K562 (cell line): Measurements from ENCODE around the gene TSPAN16. TPM values are rescaled to one million over a fixed set of nuclear protein-coding genes. Genes with fewer than 3 reads are reported as not detected.

ENCODE experiments used
- ATAC-seq: fragments of 200-7000 bp; cut with Tn5 transposase; 3 replicates; pipeline ENCODE4 v1.9.1; 2020; ENCODE audit warnings: moderate library complexity
- BruUV-seq: library from RNA; stranded (reverse); fragments of 400-500 nt; replicated peaks from 2 replicates; lab custom pipeline; 2021; lab: Mats Ljungman, UMichigan
- CTCF ChIA-PET: fragments of 300-600 bp; formaldehyde crosslinking; extraction: SDS; loops from one replicate; lab custom pipeline; 2021; ENCODE audit warnings: low intra/inter-chr PET ratio; lab: Yijun Ruan, JAX
- POLR2A ChIA-PET: fragments of 300-600, 350-650 bp; sonication (Branson Sonifier 250); formaldehyde crosslinking; extraction: SDS; loops from one replicate; lab custom pipeline; 2021; ENCODE audit warnings: antibody characterized with exemption, inconsistent platforms; lab: Yijun Ruan, JAX
- DNase-seq, 4 experiments: peaks; one replicate each; pipeline versions ENCODE4 v3.0.0 to v3.0.0-alpha.2; 2011 to 2018; ENCODE audit warnings: low spot score in 3 of 4, mixed read lengths in 3 of 4; ENCODE audit errors: extremely low read depth in 1 of 4
- FAIRE-seq: peaks from 2 replicates; lab custom pipeline; 2011; peaks lifted over from hg19 to GRCh38; lab: Jason Lieb, UNC
- H2AFZ ChIP-seq: 2 replicates; pipeline ENCODE4 v1.6.0; 2011; ENCODE audit warnings: low read depth, low read length, control low read depth, inconsistent platforms
- H3K27ac ChIP-seq: fragments of 200-600 bp; 3 replicates; pipeline ENCODE4 v1.8.0; 2011; ENCODE audit warnings: low read depth, mild to moderate bottlenecking, control low read depth, inconsistent platforms, low read length, moderate library complexity, mixed read lengths; ENCODE audit errors: extremely low read depth
- H3K27me3 ChIP-seq, 2 experiments: fragments of 300-600 bp in 1 of 2; 2 replicates in 1 of 2; 3 replicates in 1 of 2; pipeline versions ENCODE4 v1.6.0 to v1.8.0; 2011; ENCODE audit warnings: inconsistent platforms in 2 of 2, low read length in 2 of 2, mild to moderate bottlenecking in 1 of 2, mixed read lengths in 1 of 2, moderate library complexity in 1 of 2; ENCODE audit not compliant: control insufficient read depth in 2 of 2, insufficient read depth in 2 of 2
- H3K36me3 ChIP-seq: fragments of 300-600 bp; 3 replicates; pipeline ENCODE4 v1.8.0; 2011; ENCODE audit warnings: mild to moderate bottlenecking, low read length, inconsistent platforms; ENCODE audit not compliant: control insufficient read depth, insufficient read depth
- H3K4me1 ChIP-seq, 2 experiments: fragments of 200-600 bp in 1 of 2; replicated peaks in 1 of 2; 2 replicates in 1 of 2; 3 replicates in 1 of 2; pipeline versions ENCODE4 v1.5.1 to v1.8.0; 2011; ENCODE audit warnings: inconsistent platforms in 2 of 2, low read length in 2 of 2, mild to moderate bottlenecking in 1 of 2, mixed read lengths in 1 of 2, moderate library complexity in 1 of 2; ENCODE audit not compliant: control insufficient read depth in 2 of 2, insufficient read depth in 2 of 2
- H3K4me2 ChIP-seq: 2 replicates; pipeline ENCODE4 v1.6.1; 2011; ENCODE audit warnings: low read length, control low read depth, inconsistent platforms, mixed read lengths; ENCODE audit not compliant: insufficient read depth
- H3K4me3 ChIP-seq: fragments of 200-600 bp; sonication (generic), shearing (Covaris generic); 2 replicates; pipeline ENCODE4 v1.5.1; 2016; ENCODE audit warnings: control low read depth, inconsistent platforms
- H3K79me2 ChIP-seq: fragments of 200-600 bp; 3 replicates; pipeline ENCODE4 v1.8.0; 2011; ENCODE audit warnings: low read length, inconsistent platforms; ENCODE audit not compliant: control insufficient read depth, insufficient read depth
- H3K9ac ChIP-seq, 2 experiments: 2 replicates each; pipeline versions ENCODE4 v1.6.0 to v1.6.1; 2011; ENCODE audit warnings: low read depth in 2 of 2, low read length in 2 of 2, control low read depth in 1 of 2, inconsistent platforms in 1 of 2, mild to moderate bottlenecking in 1 of 2, mixed read lengths in 1 of 2; ENCODE audit not compliant: insufficient read depth in 1 of 2
- H3K9me1 ChIP-seq: one replicate; pipeline ENCODE4 v1.6.0; 2011; ENCODE audit warnings: inconsistent platforms, mild to moderate bottlenecking, low read length, moderate library complexity; ENCODE audit not compliant: control insufficient read depth, insufficient read depth
- H3K9me3 ChIP-seq: replicated peaks from 2 replicates; pipeline ENCODE4 v1.5.1; 2011; ENCODE audit warnings: low read depth, low read length, inconsistent platforms; ENCODE audit not compliant: control insufficient read depth, insufficient read depth
- H4K20me1 ChIP-seq: replicated peaks from 2 replicates; pipeline ENCODE4 v1.6.1; 2011; ENCODE audit warnings: low read length, inconsistent platforms, mixed read lengths; ENCODE audit not compliant: control insufficient read depth, insufficient read depth
- E2F6 ChIP-seq, 2 experiments: IDR thresholded peaks; 2 replicates each; pipeline ENCODE4 v1.6.1; 2011; ENCODE audit warnings: borderline replicate concordance in 1 of 2, control low read depth in 1 of 2, low read depth in 1 of 2, low read length in 1 of 2, mild to moderate bottlenecking in 1 of 2, mixed read lengths in 1 of 2, moderate library complexity in 1 of 2; ENCODE audit not compliant: insufficient read depth in 1 of 2, insufficient read length in 1 of 2, poor library complexity in 1 of 2, severe bottlenecking in 1 of 2; ENCODE audit errors: extremely low read depth in 1 of 2
- NRF1 ChIP-seq, 2 experiments: fragments of 450-650 bp; IDR thresholded peaks in 1 of 2; conservative IDR thresholded peaks in 1 of 2; 2 replicates each; pipeline ENCODE4 v1.6.1; 2014; ENCODE audit warnings: mild to moderate bottlenecking in 2 of 2
- POLR2G ChIP-seq: fragments of 200-400 bp; formaldehyde crosslinking; IDR thresholded peaks from 2 replicates; pipeline ENCODE4 v1.6.1; 2017; ENCODE audit warnings: low read depth, mild to moderate bottlenecking, antibody characterized with exemption, low read length, moderate library complexity
- POU5F1 ChIP-seq: fragments of 150-350 bp; IDR thresholded peaks from 2 replicates; pipeline ENCODE4 v1.6.1; 2014; ENCODE audit warnings: borderline replicate concordance, low read length, low read depth, mild to moderate bottlenecking; ENCODE audit not compliant: partially characterized antibody
- TAF1 ChIP-seq: IDR thresholded peaks from 2 replicates; pipeline ENCODE4 v1.6.1; 2011; ENCODE audit warnings: mild to moderate bottlenecking, low read length, moderate library complexity; ENCODE audit not compliant: insufficient read depth, control insufficient read depth, severe bottlenecking; ENCODE audit errors: extremely low read depth
- ZNF695 ChIP-seq: fragments of 450-650 bp; formaldehyde crosslinking; IDR thresholded peaks from 2 replicates; pipeline ENCODE4 v1.4.0; 2020; ENCODE audit warnings: mild to moderate bottlenecking, moderate library complexity
- ZSCAN29 ChIP-seq: fragments of 450-650 bp; IDR thresholded peaks from 2 replicates; pipeline ENCODE4 v1.6.1; 2017
- WGBS: fragments of 100-300 bp; shearing (Covaris generic); methylation state at CpG from one replicate; pipeline ENCODE4 v1.1.6; 2016; ENCODE audit warnings: low coverage, mixed read lengths; ENCODE audit not compliant: insufficient coverage; ENCODE audit errors: missing lambda C conversion rate; 5-methylcytosine and 5-hydroxymethylcytosine counted together
- in situ Hi-C: fragments of 300-500 bp; cut with MboI; formaldehyde crosslinking; loops from 4 replicates; pipeline ENCODE4 v1.15.0; 2018; ENCODE audit warnings: inconsistent platforms, mixed read lengths
- intact Hi-C: fragments of 100-400 bp; cut with micrococcal nuclease; formaldehyde crosslinking; loops from 2 replicates; pipeline ENCODE4 v1.14.2; 2022
- polyA plus RNA-seq, 8 experiments: library from polyadenylated mRNA; depleted of rRNA in 4 of 8; stranded (reverse) in 5 of 8; unstranded in 3 of 8; fragments of >200 nt; fragmentation: Nextera tagmentation in 2 of 8; fragmentation: Illumina TruSeq in 1 of 8; extraction: Ambion mirVana in 2 of 8; extraction: Trizol in 1 of 8; gene quantifications; 2 replicates each; pipeline versions ENCODE4 v1.2.1 to v1.2.3, GENCODE V29; 2011 to 2014; ENCODE audit warnings: inconsistent platforms in 1 of 8, missing spikeins in 1 of 8
- total RNA-seq, 7 experiments: library from RNA; depleted of rRNA in 6 of 7; stranded (reverse); fragments of >200 nt in 6 of 7; fragmentation: Illumina TruSeq in 2 of 7; extraction: Trizol in 2 of 7; gene quantifications; 2 replicates each; pipeline versions ENCODE4 v1.2.1 to v1.2.3, GENCODE V29; 2011 to 2021; ENCODE audit warnings: low replicate concordance in 1 of 7
- TF ChIP-seq, protein P1 (sequence below): sonication (generic); formaldehyde crosslinking; IDR thresholded peaks from 2 replicates; pipeline ENCODE4 v1.8.0; 2022; ENCODE audit warnings: mild to moderate bottlenecking, missing genetic modification reagents
- TF ChIP-seq, protein P2 (sequence below), 2 experiments: fragments of 450-650 bp; formaldehyde crosslinking in 1 of 2; IDR thresholded peaks; 2 replicates each; pipeline versions ENCODE4 v1.4.0 to v1.6.1; 2014 to 2020; ENCODE audit warnings: mild to moderate bottlenecking in 2 of 2, borderline replicate concordance in 1 of 2, low read depth in 1 of 2

Gene TSPAN16
- total and polyA plus RNA-seq, 9 of the 15 experiments (the other 6 are each of a cell fraction or from before 2014, with no cell fraction given), result not detected

DNA sequence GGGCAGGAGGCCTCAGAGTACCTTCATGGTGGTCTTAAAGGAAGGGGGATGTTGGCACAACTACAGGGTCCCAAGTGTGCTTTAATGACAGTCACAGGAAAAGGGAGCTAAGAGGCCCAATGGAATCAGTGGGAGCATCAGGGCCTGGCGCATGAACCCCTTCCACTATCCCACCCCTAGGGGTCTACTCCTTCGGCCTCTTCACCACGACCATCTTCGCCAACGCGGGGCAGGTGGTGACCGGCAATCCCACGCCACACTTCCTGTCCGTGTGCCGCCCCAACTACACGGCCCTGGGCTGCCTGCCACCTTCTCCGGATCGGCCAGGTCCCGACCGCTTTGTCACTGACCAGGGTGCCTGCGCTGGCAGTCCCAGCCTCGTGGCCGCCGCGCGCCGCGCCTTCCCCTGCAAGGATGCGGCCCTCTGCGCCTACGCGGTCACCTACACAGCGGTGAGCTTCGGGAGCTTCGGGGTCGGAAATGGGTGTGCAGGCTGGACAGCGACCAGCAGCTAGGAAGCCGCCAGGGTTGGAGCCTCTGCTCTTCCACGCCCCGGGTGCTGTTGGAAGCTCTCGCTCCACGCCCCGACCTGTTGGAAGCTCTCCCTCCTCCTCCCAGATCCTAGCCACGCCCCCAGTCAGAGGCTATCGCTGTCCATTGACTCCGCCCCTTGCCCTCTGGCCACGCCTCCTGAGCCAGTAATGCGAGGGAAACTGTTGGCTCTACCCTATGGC, 65.2 kb downstream of the TSPAN16 start:
- peaks cover 11 to 49% of the 10 kb centered on the region in 2 experiments; a peak in 4 of 5 replicates for H3K4me1 ChIP-seq
- H4K20me1 ChIP-seq, result no peaks in the 10 kb centered on the region; the same call in 1 of the 2 replicates
- peaks cover 4% of the 10 kb centered on the region; the same call in 1 of the 3 replicates for H3K36me3 ChIP-seq
- peak overlapping the region in 1 of 2 experiments; percentile 88; a peak in 2 of 4 replicates for H3K9ac ChIP-seq
- no peak overlapping the region for H3K27ac ChIP-seq
- BruUV-seq, result no TSS peak
- H3K9me1 ChIP-seq, result peaks cover 4% of the 10 kb centered on the region
- H3K4me2 ChIP-seq, result peak overlapping the region; percentile 34
- no peaks in the 10 kb centered on the region for H3K27me3 ChIP-seq
- intact Hi-C loops (no loop called here), in situ Hi-C loops (no loop called here)
- ChIA-PET POLR2A (interaction anchor here (0.6 to 4.4 kb wide), 8 partner anchors 9 to 1700 kb away, joined by 3 to 36 read pairs (median 4); partner anchors contain the start of genes CCDC159, SWSAP1 and TMEM205), CTCF (no interaction called here)
- FAIRE-seq (peak; percentile 98), DNase-seq (peak; percentile 92 to 93 (median 92)), ATAC-seq (peak; percentile 97)
- H3K4me3 ChIP-seq, result no peak overlapping the region
- no peaks in the 10 kb centered on the region for H3K9me3 ChIP-seq
- 31% methylated on average over 33 of the region's 43 CpGs for WGBS
- H3K79me2 ChIP-seq, result no peaks in the 10 kb centered on the region
- H2AFZ ChIP-seq, result peak overlapping the region; percentile 12
- TF ChIP-seq, protein P1, sequence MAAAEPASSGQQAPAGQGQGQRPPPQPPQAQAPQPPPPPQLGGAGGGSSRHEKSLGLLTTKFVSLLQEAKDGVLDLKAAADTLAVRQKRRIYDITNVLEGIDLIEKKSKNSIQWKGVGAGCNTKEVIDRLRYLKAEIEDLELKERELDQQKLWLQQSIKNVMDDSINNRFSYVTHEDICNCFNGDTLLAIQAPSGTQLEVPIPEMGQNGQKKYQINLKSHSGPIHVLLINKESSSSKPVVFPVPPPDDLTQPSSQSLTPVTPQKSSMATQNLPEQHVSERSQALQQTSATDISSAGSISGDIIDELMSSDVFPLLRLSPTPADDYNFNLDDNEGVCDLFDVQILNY (CRISPR knock-in tag), result no peak
- TF ChIP-seq ZSCAN29, result peak; percentile 76
- TF ChIP-seq POU5F1, result no peak
- no peak for TF ChIP-seq ZNF695 (CRISPR knock-in tag)
- peak; percentile 64 for TF ChIP-seq POLR2G
- TF ChIP-seq, protein P2, sequence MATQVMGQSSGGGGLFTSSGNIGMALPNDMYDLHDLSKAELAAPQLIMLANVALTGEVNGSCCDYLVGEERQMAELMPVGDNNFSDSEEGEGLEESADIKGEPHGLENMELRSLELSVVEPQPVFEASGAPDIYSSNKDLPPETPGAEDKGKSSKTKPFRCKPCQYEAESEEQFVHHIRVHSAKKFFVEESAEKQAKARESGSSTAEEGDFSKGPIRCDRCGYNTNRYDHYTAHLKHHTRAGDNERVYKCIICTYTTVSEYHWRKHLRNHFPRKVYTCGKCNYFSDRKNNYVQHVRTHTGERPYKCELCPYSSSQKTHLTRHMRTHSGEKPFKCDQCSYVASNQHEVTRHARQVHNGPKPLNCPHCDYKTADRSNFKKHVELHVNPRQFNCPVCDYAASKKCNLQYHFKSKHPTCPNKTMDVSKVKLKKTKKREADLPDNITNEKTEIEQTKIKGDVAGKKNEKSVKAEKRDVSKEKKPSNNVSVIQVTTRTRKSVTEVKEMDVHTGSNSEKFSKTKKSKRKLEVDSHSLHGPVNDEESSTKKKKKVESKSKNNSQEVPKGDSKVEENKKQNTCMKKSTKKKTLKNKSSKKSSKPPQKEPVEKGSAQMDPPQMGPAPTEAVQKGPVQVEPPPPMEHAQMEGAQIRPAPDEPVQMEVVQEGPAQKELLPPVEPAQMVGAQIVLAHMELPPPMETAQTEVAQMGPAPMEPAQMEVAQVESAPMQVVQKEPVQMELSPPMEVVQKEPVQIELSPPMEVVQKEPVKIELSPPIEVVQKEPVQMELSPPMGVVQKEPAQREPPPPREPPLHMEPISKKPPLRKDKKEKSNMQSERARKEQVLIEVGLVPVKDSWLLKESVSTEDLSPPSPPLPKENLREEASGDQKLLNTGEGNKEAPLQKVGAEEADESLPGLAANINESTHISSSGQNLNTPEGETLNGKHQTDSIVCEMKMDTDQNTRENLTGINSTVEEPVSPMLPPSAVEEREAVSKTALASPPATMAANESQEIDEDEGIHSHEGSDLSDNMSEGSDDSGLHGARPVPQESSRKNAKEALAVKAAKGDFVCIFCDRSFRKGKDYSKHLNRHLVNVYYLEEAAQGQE (IDR thresholded peaks at IDR 0.05; ENCODE audit: borderline replicate concordance), result peak; percentile 94
- TF ChIP-seq, protein P2 (CRISPR knock-in tag; IDR thresholded peaks at IDR 0.05; ENCODE audit: low read depth), result peak; percentile 84; the same call in 1 of the 2 replicates
- TF ChIP-seq NRF1 (conservative IDR thresholded peaks at IDR 0.05 in 1 of 2, IDR thresholded peaks at IDR 0.05 in 1 of 2), result peak; percentile 48 to 65; a peak in 3 of 4 replicates
- peak; percentile 65 to 69 for TF ChIP-seq E2F6 (IDR thresholded peaks at IDR 0.05; ENCODE audit: borderline replicate concordance in 1 of 2, extremely low read depth in 1 of 2, insufficient read depth in 1 of 2, insufficient read length in 1 of 2, low read depth in 1 of 2, low read length in 1 of 2, poor library complexity in 1 of 2, severe bottlenecking in 1 of 2)
- no peak for TF ChIP-seq TAF1
